ENCODE results near the gene ZNF367. TPM values are rescaled to one million over a fixed set of nuclear protein-coding genes. Genes with fewer than 3 reads are reported as not detected.

ZNF367 gene
- total and polyA plus RNA-seq, 9 of the 15 experiments (the other 6 are each of a cell fraction or from before 2014, with no cell fraction given), result 2.7 to 14.4 (median 10.0) TPM

- no peaks in the 10 kb centered on the region; the same call in 2 of the 3 replicates for H3K79me2 ChIP-seq (ENCODE audit: control insufficient read depth, insufficient read depth, low read length)
- peaks cover 2 to 14% of the 10 kb centered on the region in 2 experiments; a peak in 2 of 5 replicates for H3K27me3 ChIP-seq (ENCODE audit: control insufficient read depth in 2 of 2, insufficient read depth in 2 of 2, low read length in 2 of 2)
- DNase-seq (ENCODE audit: extremely low read depth in 1 of 4, low spot score in 3 of 4) (no peak), ATAC-seq (no peak), FAIRE-seq (no peak)
- H4K20me1 ChIP-seq (replicated peaks; ENCODE audit: control insufficient read depth, insufficient read depth, low read length), result no peaks in the 10 kb centered on the region
- in situ Hi-C loops (cut with MboI) (no loop called here), intact Hi-C loops (cut with micrococcal nuclease) (no loop called here)
- no peak overlapping the region for H3K27ac ChIP-seq (ENCODE audit: extremely low read depth, low read depth, low read length)
- no peaks in the 10 kb centered on the region for H3K9me1 ChIP-seq (ENCODE audit: control insufficient read depth, insufficient read depth, low read length)
- POLR2A ChIA-PET, result interaction anchor here (1.4 to 1.8 kb wide), 3 partner anchors 9 to 24 kb away, joined by 5 to 9 read pairs (median 7); no protein-coding TSS in a partner anchor
- H3K9ac ChIP-seq (ENCODE audit: insufficient read depth in 1 of 2, low read depth in 2 of 2, low read length in 2 of 2), result peak overlapping the region in 1 of 2 experiments; percentile 88; a peak in 2 of 4 replicates
- TSS peak; percentile 44 for BruUV-seq (replicated peaks)
- H3K4me3 ChIP-seq, result peak overlapping the region; percentile 58
- 49% methylated on average over 22 of the region's 63 CpGs for WGBS (ENCODE audit: insufficient coverage, low coverage, missing lambda C conversion rate)
- no peaks in the 10 kb centered on the region for H3K36me3 ChIP-seq (ENCODE audit: control insufficient read depth, insufficient read depth, low read length)
- no peaks in the 10 kb centered on the region for H3K9me3 ChIP-seq (replicated peaks; ENCODE audit: control insufficient read depth, insufficient read depth, low read depth, low read length)
- peaks cover 2 to 18% of the 10 kb centered on the region in 2 experiments; a peak in 3 of 5 replicates for H3K4me1 ChIP-seq (replicated peaks in 1 of 2; ENCODE audit: control insufficient read depth in 2 of 2, insufficient read depth in 2 of 2, low read length in 2 of 2)
- CTCF ChIA-PET (ENCODE audit: low intra/inter-chr PET ratio), result no interaction called here
- H2AFZ ChIP-seq (ENCODE audit: low read depth, low read length), result peak overlapping the region; percentile 91
- peak overlapping the region; percentile 69 for H3K4me2 ChIP-seq (ENCODE audit: insufficient read depth, low read length)
- TF ChIP-seq, protein P1, sequence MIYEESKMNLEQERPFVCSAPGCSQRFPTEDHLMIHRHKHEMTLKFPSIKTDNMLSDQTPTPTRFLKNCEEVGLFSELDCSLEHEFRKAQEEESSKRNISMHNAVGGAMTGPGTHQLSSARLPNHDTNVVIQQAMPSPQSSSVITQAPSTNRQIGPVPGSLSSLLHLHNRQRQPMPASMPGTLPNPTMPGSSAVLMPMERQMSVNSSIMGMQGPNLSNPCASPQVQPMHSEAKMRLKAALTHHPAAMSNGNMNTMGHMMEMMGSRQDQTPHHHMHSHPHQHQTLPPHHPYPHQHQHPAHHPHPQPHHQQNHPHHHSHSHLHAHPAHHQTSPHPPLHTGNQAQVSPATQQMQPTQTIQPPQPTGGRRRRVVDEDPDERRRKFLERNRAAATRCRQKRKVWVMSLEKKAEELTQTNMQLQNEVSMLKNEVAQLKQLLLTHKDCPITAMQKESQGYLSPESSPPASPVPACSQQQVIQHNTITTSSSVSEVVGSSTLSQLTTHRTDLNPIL (CRISPR knock-in tag; IDR thresholded peaks at IDR 0.05), result no peak
- TF ChIP-seq NR2F6 (CRISPR knock-in tag; IDR thresholded peaks at IDR 0.05) (no peak), ZBTB7A (IDR thresholded peaks at IDR 0.05; ENCODE audit: borderline replicate concordance, control insufficient read depth, low read depth, low read length) (peak; percentile 37; the same call in 1 of the 2 replicates), SMAD3 (CRISPR knock-in tag; conservative IDR thresholded peaks at IDR 0.05) (no peak), AFF4 (CRISPR knock-in tag; IDR thresholded peaks at IDR 0.05) (0 out of 2 replicates have a peak, but pooled peaks have one; percentile 62)
These were observed 32.7 kb upstream of the ZNF367 start for GRCh38 chr9:96450613-96451528.

All from K562 (cell line).